A549 treated with Hydrocortisone at 1 μM for 4 hours (cell line): ENCODE data around the gene TENT4B. TPM values are rescaled to one million over a fixed set of nuclear protein-coding genes. Genes with fewer than 3 reads are reported as not detected.

Experiments
- total RNA-seq: library from RNA; stranded (reverse); fragments of 200-300 nt; extraction: Qiagen RNA extraction; gene quantifications from 5 replicates; pipeline ENCODE4 v1.2.3, GENCODE V29; 2022

The TENT4B gene
- total RNA-seq, result 9.0 to 11.8 TPM (median 10.6 TPM) in 5 replicates

GRCh38 chr16:50152807-50153595 is at the start of gene TENT4B:
TENT4B (plus strand) TSS chr16:50153306; CDS start chr16:50153622, 316 bp downstream.

DNA sequence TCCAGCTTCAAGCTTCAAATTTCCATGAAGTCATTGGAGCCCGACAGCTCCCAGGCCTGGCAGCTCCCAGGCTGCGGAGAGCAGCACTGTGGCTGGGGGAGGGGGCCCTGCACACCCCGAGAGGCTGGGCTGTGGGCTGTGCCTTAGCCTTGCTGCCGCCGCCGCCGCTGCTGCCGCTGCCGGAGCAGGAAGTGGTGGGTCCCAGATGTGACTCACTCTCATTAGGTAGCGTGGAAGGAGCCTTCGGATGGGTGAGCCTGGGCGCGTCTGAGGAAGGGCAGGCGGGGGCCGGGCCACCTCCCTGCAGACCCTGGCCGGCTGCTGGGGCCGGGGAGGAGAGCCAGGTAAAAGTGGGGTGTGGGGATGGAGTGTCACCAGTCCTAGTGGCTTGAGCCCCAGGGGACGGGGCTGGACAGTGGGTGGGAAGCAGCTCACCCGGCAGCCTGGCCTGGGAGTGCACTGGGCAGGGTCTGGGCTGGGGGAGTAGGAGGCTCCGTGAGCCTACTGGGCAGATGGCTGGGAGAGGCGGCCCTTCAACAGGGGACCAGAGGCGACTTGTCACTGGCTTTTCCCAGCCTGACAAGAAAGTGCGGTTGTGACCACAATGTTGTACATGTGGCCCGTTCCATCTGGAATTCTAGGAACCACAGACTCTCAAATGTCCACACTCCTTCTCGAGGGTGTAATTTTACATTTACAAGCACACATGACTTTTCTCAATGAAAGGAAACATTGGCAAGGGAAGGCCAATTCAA is 113.4 kb downstream of the TENT4B start, which contains the start of gene ADCY7:
ADCY7 (plus strand) TSS at position 215 of the 755 bp plus-strand sequence. CDS start 21,629 bp downstream, outside the sequence.

Other genes with a start within 250 kb of the TENT4B start
- 18.4 to 23.8 TPM (median 19.6 TPM) in 5 replicates for gene CNEP1R1, start 128.1 kb upstream of the TENT4B start, total RNA-seq
- 13.1 to 16.0 TPM (median 14.1 TPM) in 5 replicates for gene HEATR3, start 87.3 kb upstream of the TENT4B start, total RNA-seq
- gene ADCY7, start 113.2 kb downstream of the TENT4B start, total RNA-seq, result 9.2 to 19.6 TPM (median 16.3 TPM) in 5 replicates
- gene BRD7, start 215.7 kb downstream of the TENT4B start, total RNA-seq, result 51.7 to 62.9 TPM (median 55.5 TPM) in 5 replicates